OCI-LY1 (cell line): ENCODE measurements around the gene RNF207.

ENCODE experiments used
- EZH2 ChIP-seq: fragments of 200-600 bp; sonication (generic), shearing (Covaris generic); IDR thresholded peaks from 2 replicates; pipeline ENCODE4 v1.8.0; 2017; ENCODE audit warnings: borderline replicate concordance, mixed run types, mild to moderate bottlenecking, antibody characterized with exemption, low read length, moderate library complexity, mixed read lengths
- TF ChIP-seq, protein P1 (sequence below): fragments of 200-600 bp; sonication (generic), shearing (Covaris generic); IDR thresholded peaks from 2 replicates; pipeline ENCODE4 v1.5.1; 2017; ENCODE audit warnings: mild to moderate bottlenecking, antibody characterized with exemption, low read length, moderate library complexity, mixed read lengths

DNA sequence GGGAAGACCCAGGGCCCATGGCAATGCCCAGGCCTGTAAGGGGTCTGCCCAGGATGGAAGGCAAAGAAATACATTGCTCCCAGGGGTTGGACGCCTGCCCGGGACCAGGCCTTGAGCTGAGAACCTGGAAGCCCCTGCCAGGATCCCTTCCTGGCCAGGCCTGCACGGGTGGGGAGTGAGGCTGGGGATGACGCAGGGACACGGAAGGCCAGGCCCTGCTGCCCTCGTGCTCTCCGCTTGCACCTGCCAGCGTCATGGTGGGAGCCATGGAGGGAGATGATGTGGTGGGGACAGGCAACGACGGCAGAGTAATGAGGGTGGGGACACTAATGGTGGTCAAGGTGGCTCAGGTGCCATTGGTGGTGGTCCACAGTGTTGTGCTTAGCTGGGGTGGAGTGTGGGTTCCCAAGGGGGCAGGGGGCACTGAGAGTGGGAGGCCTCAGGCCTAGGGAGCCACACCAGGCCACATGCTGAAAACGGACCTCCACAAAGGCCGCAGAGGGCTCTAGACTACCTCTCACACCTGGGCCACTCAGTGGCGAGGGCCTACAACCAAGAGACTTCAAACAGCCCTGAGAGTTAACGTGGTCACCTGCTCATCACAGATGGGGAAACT lies 42.4 kb downstream of the RNF207 start:
- TF ChIP-seq, protein P1, sequence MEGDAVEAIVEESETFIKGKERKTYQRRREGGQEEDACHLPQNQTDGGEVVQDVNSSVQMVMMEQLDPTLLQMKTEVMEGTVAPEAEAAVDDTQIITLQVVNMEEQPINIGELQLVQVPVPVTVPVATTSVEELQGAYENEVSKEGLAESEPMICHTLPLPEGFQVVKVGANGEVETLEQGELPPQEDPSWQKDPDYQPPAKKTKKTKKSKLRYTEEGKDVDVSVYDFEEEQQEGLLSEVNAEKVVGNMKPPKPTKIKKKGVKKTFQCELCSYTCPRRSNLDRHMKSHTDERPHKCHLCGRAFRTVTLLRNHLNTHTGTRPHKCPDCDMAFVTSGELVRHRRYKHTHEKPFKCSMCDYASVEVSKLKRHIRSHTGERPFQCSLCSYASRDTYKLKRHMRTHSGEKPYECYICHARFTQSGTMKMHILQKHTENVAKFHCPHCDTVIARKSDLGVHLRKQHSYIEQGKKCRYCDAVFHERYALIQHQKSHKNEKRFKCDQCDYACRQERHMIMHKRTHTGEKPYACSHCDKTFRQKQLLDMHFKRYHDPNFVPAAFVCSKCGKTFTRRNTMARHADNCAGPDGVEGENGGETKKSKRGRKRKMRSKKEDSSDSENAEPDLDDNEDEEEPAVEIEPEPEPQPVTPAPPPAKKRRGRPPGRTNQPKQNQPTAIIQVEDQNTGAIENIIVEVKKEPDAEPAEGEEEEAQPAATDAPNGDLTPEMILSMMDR, result no peak
- no peak for TF ChIP-seq EZH2
